Hippocampal formation (tissue), 2 donors: ENCODE results near the gene ARMC9.

Experiments
- DNase-seq, 2 donors: peaks; one replicate each; lab custom pipeline; 2025; lab: John Stamatoyannopoulos, UW

Gene ARMC9

DNA sequence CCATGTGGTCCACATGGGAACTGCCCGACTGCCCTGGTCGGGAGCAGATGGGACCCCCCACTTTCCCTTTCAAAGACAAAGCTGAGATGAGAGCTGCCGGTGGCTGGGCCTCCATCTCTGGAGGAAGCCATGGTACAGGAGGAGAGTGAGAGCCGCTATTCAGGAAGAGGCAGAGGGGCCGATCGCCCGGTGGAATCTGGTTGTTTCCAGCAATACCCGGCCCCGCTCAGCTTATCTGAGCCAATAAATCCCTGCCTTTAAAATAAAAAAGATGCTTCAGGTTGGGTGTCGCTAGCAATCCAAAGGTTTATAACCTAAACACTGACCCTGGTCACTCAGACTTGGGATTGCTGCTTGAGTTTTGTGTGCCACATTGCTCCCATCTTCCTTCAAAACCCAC lies 181.9 kb downstream of the ARMC9 start:
- no peak for DNase-seq

DNA sequence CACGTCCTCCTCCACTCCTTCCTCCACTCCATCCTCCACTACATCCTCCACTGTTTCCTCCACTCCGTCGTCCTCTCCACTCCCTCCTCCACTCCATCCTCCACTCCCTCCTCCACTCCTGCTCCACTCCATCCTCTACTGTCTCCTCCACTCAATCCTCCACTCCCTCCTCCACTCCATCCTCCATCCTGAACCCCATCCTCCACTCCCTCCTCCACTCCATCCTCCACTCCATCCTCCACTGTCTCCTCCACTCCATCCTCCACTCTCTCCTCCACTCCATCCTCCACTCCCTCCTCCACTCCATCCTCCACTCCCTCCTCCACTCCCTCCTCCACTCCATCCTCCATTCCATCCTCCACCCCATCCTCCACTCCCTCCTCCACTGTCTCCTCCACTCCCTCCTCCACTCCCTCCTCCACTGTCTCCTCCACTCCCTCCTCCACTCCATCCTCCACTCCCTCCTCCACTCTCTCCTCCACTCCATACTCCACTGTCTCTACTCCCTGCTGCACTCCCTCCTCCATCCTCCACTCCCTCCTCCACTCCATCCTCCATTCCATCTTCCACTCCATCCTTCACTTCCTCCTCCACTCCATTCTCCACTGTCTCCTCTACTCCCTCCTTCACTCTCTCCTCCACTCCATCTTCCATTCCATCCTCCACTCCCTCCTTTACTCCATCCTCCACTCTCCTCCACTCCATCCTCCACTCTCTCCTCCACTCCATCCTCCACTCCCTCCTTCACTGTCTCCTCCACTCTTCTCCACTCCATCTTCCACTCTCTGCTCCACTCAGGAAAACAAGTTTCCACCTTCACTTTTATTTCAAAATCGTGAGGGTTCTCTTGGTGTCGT lies 182.8 kb downstream of the ARMC9 start:
- DNase-seq: no peak

- DNase-seq: no peak
Measured at GRCh38 chr2:231382116-231382515, 183.7 kb downstream of the ARMC9 start.

DNA sequence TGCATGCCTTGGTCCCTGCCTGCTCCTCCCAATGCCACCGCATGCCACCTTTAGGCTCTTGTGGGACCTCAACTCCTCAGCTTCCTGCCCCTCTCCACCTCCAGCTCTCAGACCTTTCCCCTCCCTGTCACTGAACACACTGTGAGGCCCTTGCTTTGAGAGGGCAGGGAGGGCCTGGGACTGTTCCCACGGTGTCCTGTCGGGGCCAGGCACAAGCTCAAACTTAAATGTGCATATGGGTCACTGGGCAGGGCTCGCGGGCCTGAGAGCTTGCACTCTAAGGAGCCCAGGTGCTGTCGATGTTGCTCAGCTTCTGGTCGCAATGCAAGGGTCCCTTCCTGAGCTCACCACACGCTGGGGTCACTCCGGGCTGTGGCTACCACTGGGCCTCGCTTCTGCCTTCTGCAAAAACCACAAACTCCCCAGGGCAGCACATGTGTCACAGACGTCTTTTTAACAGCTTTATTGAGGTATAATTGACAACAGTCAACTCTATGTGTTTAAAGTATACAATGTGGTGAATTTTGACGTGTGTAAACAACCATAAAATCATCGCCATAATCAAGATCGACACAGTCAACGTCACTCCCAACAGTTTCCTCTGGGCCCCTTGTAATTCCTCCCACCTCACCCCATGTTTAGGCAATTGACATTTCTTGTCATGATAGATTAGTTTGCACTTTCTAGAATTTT lies 185.1 kb downstream of the ARMC9 start:
- no peak for DNase-seq

DNA sequence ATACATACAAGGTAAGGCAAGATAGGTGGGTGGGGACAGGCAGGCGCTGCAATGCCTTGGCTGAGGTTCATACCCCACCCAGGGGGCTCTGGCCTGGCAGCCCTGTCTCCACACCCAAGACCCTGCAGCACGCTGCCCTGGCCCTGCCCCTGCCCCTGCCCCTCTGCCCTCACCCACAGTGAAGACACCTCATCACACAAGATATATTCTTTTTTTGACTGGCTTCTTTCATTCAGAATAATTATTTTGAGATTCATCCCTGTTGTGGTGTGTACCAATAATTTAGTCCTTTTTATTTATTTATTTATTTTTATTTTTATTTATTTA lies 185.6 kb downstream of the ARMC9 start:
- DNase-seq: no peak

GRCh38 chr2:231384970-231385369 lies 186.5 kb downstream of the ARMC9 start:
- DNase-seq: no peak

GRCh38 chr2:231385429-231385828 lies 187.0 kb downstream of the ARMC9 start:
- DNase-seq: no peak

DNA sequence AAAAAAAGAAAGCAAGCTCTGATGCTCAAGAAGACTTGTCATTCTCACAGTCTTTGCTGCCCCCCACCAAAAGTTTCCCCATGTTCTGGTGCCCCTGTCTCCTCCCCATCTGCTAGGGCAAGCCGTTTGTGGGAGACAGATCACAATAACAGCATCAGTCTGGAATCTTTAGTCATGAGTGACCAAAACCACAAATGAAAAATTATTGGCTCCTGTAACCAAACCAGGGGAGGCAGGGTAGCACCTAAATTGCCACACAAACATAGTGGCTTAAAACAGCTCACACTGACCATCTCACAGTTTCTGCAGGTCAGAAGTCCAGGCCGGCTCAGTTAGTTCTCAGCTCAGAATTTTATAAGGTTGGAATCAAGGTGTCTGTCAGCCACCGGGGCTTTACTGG lies 188.0 kb downstream of the ARMC9 start:
- no peak for DNase-seq

DNA sequence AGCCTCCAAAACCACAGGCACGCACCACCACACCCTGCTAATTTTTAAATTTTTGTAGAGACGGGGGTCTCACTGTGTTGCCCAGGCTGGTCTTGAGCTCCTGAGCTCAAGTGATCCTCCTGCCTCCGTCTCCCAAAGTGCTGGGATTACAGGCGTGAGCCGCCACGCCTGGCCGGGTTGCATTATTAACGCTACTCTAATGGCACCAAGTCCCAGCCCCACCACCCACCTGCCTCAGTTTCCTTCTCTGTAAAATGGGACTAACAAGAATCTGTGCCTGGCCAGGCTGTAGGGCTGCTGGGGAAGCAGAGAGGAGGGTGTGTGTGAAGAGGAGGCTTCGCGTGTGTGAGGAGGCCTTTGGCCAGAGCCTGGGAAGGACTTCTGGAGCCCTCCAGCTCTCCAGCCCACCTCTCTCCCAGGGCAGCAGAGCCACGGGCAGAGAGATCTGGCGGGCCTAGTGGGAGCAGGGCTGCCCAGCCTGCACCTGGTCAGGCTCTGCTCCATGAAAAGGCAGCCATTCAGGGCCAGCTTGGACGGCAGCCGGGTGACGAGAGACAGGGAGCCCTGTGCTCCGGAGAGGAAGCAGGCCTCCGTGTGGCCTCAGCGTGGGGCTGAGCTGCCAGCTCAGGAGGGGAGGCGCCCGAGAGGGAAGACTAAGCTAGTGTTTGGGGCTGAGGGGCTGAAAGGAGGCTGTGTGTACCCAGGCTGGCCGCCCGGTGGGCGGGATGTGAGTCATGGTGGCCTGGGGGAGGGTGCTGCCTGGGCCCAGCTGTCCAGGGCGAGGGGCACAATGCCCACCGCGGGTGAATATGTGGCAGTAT lies 189.7 kb downstream of the ARMC9 start:
- DNase-seq: peak; percentile 96 to 97

DNA sequence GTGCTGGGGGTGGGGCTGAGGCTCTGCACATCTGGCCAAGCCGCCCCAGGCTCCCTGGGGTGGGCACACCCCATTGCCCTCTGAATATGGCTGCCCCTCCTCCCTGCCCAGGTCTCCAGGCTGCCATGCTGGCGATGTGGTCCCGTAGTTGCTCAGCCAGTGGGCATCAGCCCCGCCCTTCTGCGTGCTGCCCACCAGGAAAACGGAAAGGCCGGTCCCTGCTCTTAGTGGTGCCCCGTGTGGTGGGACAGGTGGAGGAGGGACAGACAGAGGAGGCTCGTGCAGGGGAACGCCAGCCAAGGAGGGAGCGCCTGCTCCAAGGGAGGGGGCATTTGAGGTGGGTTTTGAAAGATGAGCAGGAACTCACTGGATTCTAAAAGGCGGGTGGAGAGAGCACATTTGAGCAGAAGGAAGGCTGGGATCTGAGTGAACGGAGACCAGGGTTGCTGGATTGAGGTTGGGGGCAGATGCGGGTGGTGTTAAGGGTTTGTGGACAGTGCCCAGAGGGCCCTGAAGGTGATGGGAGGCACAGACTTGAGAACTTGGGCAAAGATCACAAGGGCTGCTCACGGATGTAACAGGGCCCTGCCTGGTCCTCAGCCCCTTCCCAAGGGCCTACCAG lies 190.4 kb downstream of the ARMC9 start:
- DNase-seq: peak in 1 of 2 donors; percentile 13

- DNase-seq: no peak
Measured at GRCh38 chr2:231390667-231391066, 192.2 kb downstream of the ARMC9 start.

DNA sequence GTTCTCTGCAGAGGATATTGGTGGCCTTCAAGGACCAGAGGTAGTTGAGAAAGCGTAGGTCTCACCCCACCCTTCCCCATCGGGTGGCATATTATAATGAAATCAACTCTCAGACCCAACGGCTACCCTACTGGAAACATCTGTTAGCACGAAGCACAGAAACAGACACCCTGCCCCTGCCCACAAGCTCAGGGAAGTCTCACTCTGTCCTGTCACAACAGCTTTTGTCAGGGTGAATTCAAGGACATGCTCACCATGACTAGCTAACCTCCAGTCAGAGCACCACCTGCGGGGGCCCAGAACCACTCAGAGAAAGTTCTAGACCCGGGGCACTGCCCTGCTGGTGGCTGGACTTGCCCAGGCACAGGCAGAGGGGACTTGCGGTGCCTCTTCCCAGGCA lies 193.6 kb downstream of the ARMC9 start:
- no peak for DNase-seq

DNA sequence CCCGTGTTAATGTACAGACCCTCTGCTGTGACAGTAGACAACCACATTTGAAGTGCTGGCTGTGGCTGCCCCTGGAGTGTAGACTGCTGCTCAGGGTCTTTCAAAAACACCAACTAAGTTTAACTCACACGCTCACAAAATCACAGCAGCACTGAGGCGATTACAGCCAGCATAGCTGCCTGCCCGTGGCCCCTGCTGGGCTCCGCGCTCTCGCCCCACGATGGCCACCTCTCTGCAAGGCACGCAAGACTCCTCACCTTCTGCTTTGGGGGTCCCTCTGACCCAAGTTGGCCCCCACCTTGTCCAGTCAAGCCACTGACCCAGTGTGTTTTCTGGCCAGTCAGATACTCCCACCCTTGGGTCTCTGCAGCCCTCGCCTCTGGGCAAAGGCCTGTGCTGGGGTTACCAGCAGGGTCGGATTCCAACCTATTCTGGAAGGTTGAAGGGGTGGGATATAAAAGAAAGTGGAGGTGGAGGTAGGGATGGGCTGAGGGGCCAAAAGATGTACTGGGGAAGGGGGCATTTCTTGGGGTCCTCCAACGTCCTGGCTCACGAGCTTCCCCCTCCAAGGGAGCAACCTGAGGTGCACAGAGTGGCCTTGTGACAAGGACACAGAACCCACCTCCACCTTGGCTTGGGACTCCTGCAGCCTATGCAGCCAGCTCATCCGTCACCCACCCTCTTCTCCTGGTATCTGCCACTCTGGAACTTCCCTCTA lies 194.2 kb downstream of the ARMC9 start:
- DNase-seq: no peak

DNA sequence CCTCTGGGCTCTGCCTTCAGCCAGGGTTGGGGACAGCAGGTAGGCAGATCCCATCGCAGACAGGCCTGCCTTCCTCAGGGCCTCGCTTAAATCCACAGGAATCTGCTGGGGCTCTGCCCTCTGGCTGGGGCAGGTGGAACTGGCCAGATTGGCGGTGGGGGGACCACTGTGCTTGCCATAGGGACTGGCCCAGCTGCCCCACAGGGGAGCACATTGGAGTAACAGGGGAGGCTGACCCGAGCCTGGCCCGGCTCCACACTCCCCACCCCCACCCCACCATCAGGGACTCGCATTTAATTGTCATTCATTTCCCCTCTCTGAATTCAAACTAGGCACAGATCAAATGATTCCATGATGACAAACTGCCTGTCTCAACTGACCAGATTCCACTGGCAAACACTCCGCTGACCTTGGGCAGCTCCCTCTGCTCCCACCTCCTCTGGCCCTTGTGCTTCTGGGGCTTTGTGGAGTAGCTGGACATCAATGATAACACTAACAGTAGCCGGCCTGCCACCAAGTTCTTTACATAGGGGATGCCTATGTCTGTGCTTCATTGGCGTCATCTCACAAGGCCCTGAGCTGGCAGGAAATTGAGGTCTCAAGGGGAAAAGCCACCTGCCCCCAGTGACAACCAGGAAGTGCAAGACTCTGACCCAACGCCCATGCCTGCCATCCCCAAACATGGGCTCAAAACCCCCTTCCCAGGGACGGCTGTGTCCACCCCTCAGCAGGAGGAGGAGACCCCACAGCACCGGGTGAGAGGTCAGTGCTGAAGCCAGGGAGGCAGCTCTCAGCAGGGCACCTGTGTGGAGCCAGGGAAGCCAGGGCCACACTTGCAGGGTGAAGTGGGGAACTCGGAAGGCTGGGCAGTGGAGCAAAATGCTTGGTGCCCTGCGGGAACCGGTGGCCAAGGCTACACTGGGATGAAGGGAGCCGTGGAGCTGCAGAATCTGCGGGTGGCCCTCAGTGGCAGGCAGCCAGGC lies 195.0 kb downstream of the ARMC9 start:
- no peak for DNase-seq

GRCh38 chr2:231394211-231395141 lies 196.0 kb downstream of the ARMC9 start:
- no peak for DNase-seq

DNA sequence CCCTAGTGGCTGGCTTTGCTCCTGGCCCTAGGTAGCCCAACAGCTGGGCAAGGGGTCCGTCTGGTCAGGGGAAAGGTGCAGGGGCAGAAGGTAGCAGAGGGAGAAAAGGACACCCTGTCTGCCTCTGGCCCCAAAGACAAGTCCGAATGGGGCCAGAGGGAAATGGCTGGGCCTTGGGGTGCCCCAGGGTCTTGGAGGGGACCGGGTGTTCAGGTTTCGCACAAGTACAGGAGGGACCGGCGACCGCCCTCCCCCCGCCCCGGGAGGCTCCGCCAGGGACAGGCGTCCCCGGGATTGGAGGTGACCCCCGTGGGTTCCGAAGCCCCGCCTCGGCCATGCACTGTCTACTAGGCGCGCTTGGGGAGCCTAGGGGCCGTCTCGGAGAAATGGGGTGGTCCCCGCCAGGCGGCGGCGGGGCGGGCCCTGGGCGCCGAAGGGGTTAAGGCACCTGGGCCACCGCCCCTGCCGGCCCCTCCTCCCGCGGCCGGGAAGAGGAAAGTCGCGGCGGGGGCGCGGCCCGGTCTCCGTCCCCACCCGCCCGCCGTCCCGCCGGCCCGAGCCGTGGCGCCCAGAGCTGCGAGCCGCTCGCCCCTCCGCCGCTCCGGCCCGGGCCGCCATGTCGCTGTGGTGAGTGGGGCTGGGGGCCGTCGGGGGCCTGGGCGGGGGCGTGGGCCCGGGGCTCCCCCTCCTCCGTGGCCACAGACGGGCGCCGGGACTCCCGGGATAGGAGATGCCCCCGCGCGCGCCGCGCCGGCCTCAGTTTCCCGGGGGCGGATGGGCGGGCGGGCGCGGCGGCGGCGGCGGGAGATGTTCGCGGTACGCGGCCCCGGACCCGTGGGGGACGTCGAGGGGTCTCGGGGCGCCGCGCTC lies 197.0 kb downstream of the ARMC9 start, which contains the start of gene B3GNT7:
Gene B3GNT7 (plus strand): TSS at position 523 of the 870 bp plus-strand sequence. CDS start 94 bp downstream, at position 617.
- DNase-seq: no peak

GRCh38 chr2:231396058-231396821 lies 197.8 kb downstream of the ARMC9 start:
- DNase-seq: no peak
